Stimulated activated naive B cell treated with anti-CD40 and anti-IgM and Interleukin-4, amounts not matched to agents 10 μg/mL and 1 μg/mL and 100 μg/mL, for 72 hours (primary cell): Measurements from ENCODE around the gene TPPP.
"Not testable (repeated sequence)": the region's sequence is repeated elsewhere in the genome, so short reads cannot be mapped to it uniquely, and the experiment has no call there.

Source experiments
- ATAC-seq, 2 donors: fragments of 150-1000 bp; cut with Tn5 transposase; replicated peaks; 2 replicates each; pipeline ENCODE4 v1.10.0; 2021; ENCODE audit warnings: moderate library complexity in 1 of 2
- DNase-seq: peaks from one replicate; pipeline ENCODE4 v3.0.0; 2021
- H3K27ac Mint-ChIP-seq: one replicate; pipeline ENCODE4 v1.8.0; 2022; ENCODE audit warnings: mild to moderate bottlenecking, mixed read lengths
- H3K27me3 Mint-ChIP-seq, 2 donors: one replicate each; pipeline ENCODE4 v1.8.0; 2022; ENCODE audit warnings: mixed read lengths in 2 of 2
- H3K36me3 Mint-ChIP-seq, 2 donors: one replicate each; pipeline ENCODE4 v1.8.0; 2022; ENCODE audit warnings: mixed read lengths in 2 of 2, mild to moderate bottlenecking in 1 of 2
- H3K4me1 Mint-ChIP-seq, 2 donors: one replicate each; pipeline ENCODE4 v1.8.0; 2022; ENCODE audit warnings: mixed read lengths in 2 of 2, mild to moderate bottlenecking in 1 of 2
- H3K4me3 Mint-ChIP-seq, 2 donors: one replicate each; pipeline ENCODE4 v1.8.0; 2022; ENCODE audit warnings: mild to moderate bottlenecking in 2 of 2, mixed read lengths in 2 of 2, moderate library complexity in 1 of 2
- H3K9me3 Mint-ChIP-seq, 2 donors: one replicate each; pipeline ENCODE4 v1.8.0; 2022; ENCODE audit warnings: mixed read lengths in 2 of 2, mild to moderate bottlenecking in 1 of 2

The TPPP gene

GRCh38 chr5:685262-686171 is 7.6 kb downstream of the TPPP start:
- H3K27me3 Mint-ChIP-seq: peaks cover 19 to 38% of the 10 kb centered on the region in 2 donors
- DNase-seq (no peak), ATAC-seq (no peak)
- H3K27ac Mint-ChIP-seq: no peak overlapping the region
- H3K9me3 Mint-ChIP-seq: no peaks in the 10 kb centered on the region
- H3K4me3 Mint-ChIP-seq: no peak overlapping the region
- H3K36me3 Mint-ChIP-seq: no peaks in the 10 kb centered on the region
- no peaks in the 10 kb centered on the region for H3K4me1 Mint-ChIP-seq

- no peak for DNase-seq
- Mint-ChIP-seq H3K4me1 (no peaks in the 10 kb centered on the region), H3K9me3 (no peaks in the 10 kb centered on the region), H3K4me3 (no peak overlapping the region), H3K27ac (no peak overlapping the region), H3K36me3 (no peaks in the 10 kb centered on the region), H3K27me3 (peaks cover 19 to 38% of the 10 kb centered on the region in 2 donors)
- ATAC-seq: no peak
Measured at GRCh38 chr5:684751-685216, 8.4 kb downstream of the TPPP start.

- Mint-ChIP-seq H3K9me3 (no peaks in the 10 kb centered on the region), H3K27ac (no peak overlapping the region), H3K4me3 (no peak overlapping the region), H3K4me1 (no peaks in the 10 kb centered on the region), H3K36me3 (no peaks in the 10 kb centered on the region), H3K27me3 (peaks cover 19 to 44% of the 10 kb centered on the region in 2 donors)
- ATAC-seq (no peak), DNase-seq (no peak)
Measured at GRCh38 chr5:683551-684481, 9.3 kb downstream of the TPPP start.

GRCh38 chr5:682651-683358 is 10.3 kb downstream of the TPPP start:
- not testable (repeated sequence) for H3K4me3 Mint-ChIP-seq, H3K9me3 Mint-ChIP-seq, H3K4me1 Mint-ChIP-seq, DNase-seq, H3K36me3 Mint-ChIP-seq, H3K27ac Mint-ChIP-seq, ATAC-seq
- peaks cover 19 to 37% of the 10 kb centered on the region in 2 donors for H3K27me3 Mint-ChIP-seq

GRCh38 chr5:682216-682615 is 10.9 kb downstream of the TPPP start:
- H3K4me3 Mint-ChIP-seq, DNase-seq, H3K36me3 Mint-ChIP-seq, H3K27ac Mint-ChIP-seq, ATAC-seq, H3K9me3 Mint-ChIP-seq, H3K4me1 Mint-ChIP-seq: not testable (repeated sequence)
- peaks cover 19 to 41% of the 10 kb centered on the region in 2 donors for H3K27me3 Mint-ChIP-seq

- DNase-seq, H3K36me3 Mint-ChIP-seq, H3K27ac Mint-ChIP-seq, H3K4me3 Mint-ChIP-seq, ATAC-seq, H3K4me1 Mint-ChIP-seq, H3K9me3 Mint-ChIP-seq: not testable (repeated sequence)
- peaks cover 20 to 44% of the 10 kb centered on the region in 2 donors for H3K27me3 Mint-ChIP-seq
Measured at GRCh38 chr5:681317-682191, 11.6 kb downstream of the TPPP start.

- H3K36me3 Mint-ChIP-seq, H3K9me3 Mint-ChIP-seq, H3K4me1 Mint-ChIP-seq, ATAC-seq, DNase-seq, H3K27ac Mint-ChIP-seq, H3K4me3 Mint-ChIP-seq: not testable (repeated sequence)
- H3K27me3 Mint-ChIP-seq: peaks cover 24 to 48% of the 10 kb centered on the region in 2 donors
Measured at GRCh38 chr5:680836-681235, 12.3 kb downstream of the TPPP start.

- not testable (repeated sequence) for DNase-seq, H3K4me1 Mint-ChIP-seq, H3K4me3 Mint-ChIP-seq, H3K9me3 Mint-ChIP-seq, ATAC-seq, H3K27ac Mint-ChIP-seq, H3K36me3 Mint-ChIP-seq
- peaks cover 20 to 47% of the 10 kb centered on the region in 2 donors for H3K27me3 Mint-ChIP-seq
Measured at GRCh38 chr5:680118-680795, 12.9 kb downstream of the TPPP start.

- not testable (repeated sequence) for H3K36me3 Mint-ChIP-seq, H3K4me1 Mint-ChIP-seq, H3K27ac Mint-ChIP-seq, DNase-seq, H3K4me3 Mint-ChIP-seq, H3K9me3 Mint-ChIP-seq, ATAC-seq
- H3K27me3 Mint-ChIP-seq: peaks cover 15 to 39% of the 10 kb centered on the region in 2 donors
Measured at GRCh38 chr5:679166-679895, 13.8 kb downstream of the TPPP start.

GRCh38 chr5:678521-678920 is 14.6 kb downstream of the TPPP start:
- not testable (repeated sequence) for H3K4me1 Mint-ChIP-seq, DNase-seq, H3K4me3 Mint-ChIP-seq, H3K9me3 Mint-ChIP-seq, H3K36me3 Mint-ChIP-seq, H3K27ac Mint-ChIP-seq, ATAC-seq
- H3K27me3 Mint-ChIP-seq: peaks cover 18 to 42% of the 10 kb centered on the region in 2 donors

- peaks cover 27 to 53% of the 10 kb centered on the region in 2 donors for H3K27me3 Mint-ChIP-seq
- DNase-seq: no peak
Measured at GRCh38 chr5:677131-678101, 15.7 kb downstream of the TPPP start.

More at GRCh38 chr5:677131-678101, 15.7 kb downstream of the TPPP start:
- H3K27ac Mint-ChIP-seq: no peak overlapping the region
- no peak overlapping the region for H3K4me3 Mint-ChIP-seq
- peaks cover 9 to 16% of the 10 kb centered on the region in 2 donors for H3K4me1 Mint-ChIP-seq
- no peaks in the 10 kb centered on the region for H3K36me3 Mint-ChIP-seq
- H3K9me3 Mint-ChIP-seq: no peaks in the 10 kb centered on the region
- ATAC-seq: no peak
